SK-N-SH (cell line): ENCODE results near the gene KCNN3.

Experiments used
- CHD2 ChIP-seq: fragments of 150-350 bp; IDR thresholded peaks from 2 replicates; pipeline ENCODE4 v1.6.1; 2018; ENCODE audit warnings: low read length; ENCODE audit not compliant: partially characterized antibody
- EP300 ChIP-seq, 2 experiments: IDR thresholded peaks; 2 replicates each; pipeline versions ENCODE4 v1.4.0 to v1.6.1; 2012; ENCODE audit warnings: borderline replicate concordance in 1 of 2, low read depth in 1 of 2, low read length in 1 of 2
- EZH2phosphoT487 ChIP-seq: fragments of 200-600 bp; sonication (generic); IDR thresholded peaks from 2 replicates; pipeline ENCODE4 v1.6.1; 2017; ENCODE audit warnings: low read depth, mixed run types, mild to moderate bottlenecking, antibody characterized with exemption, moderate library complexity, borderline replicate concordance
- FOXJ3 ChIP-seq: sonication (generic); formaldehyde crosslinking; IDR thresholded peaks from 2 replicates; pipeline ENCODE4 v1.5.1; 2020; ENCODE audit warnings: mild to moderate bottlenecking, missing genetic modification reagents
- FOXM1 ChIP-seq: IDR thresholded peaks from 2 replicates; pipeline ENCODE4 v1.4.0; 2012; ENCODE audit warnings: low read depth, mild to moderate bottlenecking
- IRF3 ChIP-seq: fragments of 150-350 bp; IDR thresholded peaks from 2 replicates; pipeline ENCODE4 v1.6.1; 2016; ENCODE audit warnings: mild to moderate bottlenecking, low read depth, low read length
- MAX ChIP-seq: IDR thresholded peaks from 2 replicates; pipeline ENCODE4 v1.4.0; 2012; ENCODE audit warnings: low read depth
- NRF1 ChIP-seq: IDR thresholded peaks from 2 replicates; pipeline ENCODE4 v1.6.1; 2012; ENCODE audit warnings: low read depth, mild to moderate bottlenecking, low read length
- PBX3 ChIP-seq: IDR thresholded peaks from 2 replicates; pipeline ENCODE4; 2012
- RAD21 ChIP-seq: IDR thresholded peaks from 2 replicates; pipeline ENCODE4 v1.6.1; 2012; ENCODE audit warnings: mild to moderate bottlenecking, low read length
- TAF1 ChIP-seq: IDR thresholded peaks from 2 replicates; pipeline ENCODE4 v1.6.1; 2012; ENCODE audit warnings: low read depth, mild to moderate bottlenecking, low read length, moderate library complexity, borderline replicate concordance
- YY1 ChIP-seq: IDR thresholded peaks from 2 replicates; pipeline ENCODE4 v1.4.0; 2012; ENCODE audit warnings: low read depth, mild to moderate bottlenecking
- TF ChIP-seq, protein P1 (sequence below): IDR thresholded peaks from 2 replicates; pipeline ENCODE4 v1.6.1; 2012; ENCODE audit warnings: mild to moderate bottlenecking, low read depth, low read length, moderate library complexity
- TF ChIP-seq, protein P2 (sequence below): fragments of 200-600 bp; sonication (generic); IDR thresholded peaks from 2 replicates; pipeline ENCODE4 v1.6.1; 2017; ENCODE audit warnings: antibody characterized with exemption, mild to moderate bottlenecking, moderate library complexity

GRCh38 chr1:154775621-154776605 is 94.2 kb downstream of the KCNN3 start:
- TF ChIP-seq, protein P1, sequence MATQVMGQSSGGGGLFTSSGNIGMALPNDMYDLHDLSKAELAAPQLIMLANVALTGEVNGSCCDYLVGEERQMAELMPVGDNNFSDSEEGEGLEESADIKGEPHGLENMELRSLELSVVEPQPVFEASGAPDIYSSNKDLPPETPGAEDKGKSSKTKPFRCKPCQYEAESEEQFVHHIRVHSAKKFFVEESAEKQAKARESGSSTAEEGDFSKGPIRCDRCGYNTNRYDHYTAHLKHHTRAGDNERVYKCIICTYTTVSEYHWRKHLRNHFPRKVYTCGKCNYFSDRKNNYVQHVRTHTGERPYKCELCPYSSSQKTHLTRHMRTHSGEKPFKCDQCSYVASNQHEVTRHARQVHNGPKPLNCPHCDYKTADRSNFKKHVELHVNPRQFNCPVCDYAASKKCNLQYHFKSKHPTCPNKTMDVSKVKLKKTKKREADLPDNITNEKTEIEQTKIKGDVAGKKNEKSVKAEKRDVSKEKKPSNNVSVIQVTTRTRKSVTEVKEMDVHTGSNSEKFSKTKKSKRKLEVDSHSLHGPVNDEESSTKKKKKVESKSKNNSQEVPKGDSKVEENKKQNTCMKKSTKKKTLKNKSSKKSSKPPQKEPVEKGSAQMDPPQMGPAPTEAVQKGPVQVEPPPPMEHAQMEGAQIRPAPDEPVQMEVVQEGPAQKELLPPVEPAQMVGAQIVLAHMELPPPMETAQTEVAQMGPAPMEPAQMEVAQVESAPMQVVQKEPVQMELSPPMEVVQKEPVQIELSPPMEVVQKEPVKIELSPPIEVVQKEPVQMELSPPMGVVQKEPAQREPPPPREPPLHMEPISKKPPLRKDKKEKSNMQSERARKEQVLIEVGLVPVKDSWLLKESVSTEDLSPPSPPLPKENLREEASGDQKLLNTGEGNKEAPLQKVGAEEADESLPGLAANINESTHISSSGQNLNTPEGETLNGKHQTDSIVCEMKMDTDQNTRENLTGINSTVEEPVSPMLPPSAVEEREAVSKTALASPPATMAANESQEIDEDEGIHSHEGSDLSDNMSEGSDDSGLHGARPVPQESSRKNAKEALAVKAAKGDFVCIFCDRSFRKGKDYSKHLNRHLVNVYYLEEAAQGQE, result no peak
- TF ChIP-seq, protein P2, sequence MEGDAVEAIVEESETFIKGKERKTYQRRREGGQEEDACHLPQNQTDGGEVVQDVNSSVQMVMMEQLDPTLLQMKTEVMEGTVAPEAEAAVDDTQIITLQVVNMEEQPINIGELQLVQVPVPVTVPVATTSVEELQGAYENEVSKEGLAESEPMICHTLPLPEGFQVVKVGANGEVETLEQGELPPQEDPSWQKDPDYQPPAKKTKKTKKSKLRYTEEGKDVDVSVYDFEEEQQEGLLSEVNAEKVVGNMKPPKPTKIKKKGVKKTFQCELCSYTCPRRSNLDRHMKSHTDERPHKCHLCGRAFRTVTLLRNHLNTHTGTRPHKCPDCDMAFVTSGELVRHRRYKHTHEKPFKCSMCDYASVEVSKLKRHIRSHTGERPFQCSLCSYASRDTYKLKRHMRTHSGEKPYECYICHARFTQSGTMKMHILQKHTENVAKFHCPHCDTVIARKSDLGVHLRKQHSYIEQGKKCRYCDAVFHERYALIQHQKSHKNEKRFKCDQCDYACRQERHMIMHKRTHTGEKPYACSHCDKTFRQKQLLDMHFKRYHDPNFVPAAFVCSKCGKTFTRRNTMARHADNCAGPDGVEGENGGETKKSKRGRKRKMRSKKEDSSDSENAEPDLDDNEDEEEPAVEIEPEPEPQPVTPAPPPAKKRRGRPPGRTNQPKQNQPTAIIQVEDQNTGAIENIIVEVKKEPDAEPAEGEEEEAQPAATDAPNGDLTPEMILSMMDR, result no peak
- TF ChIP-seq RAD21, result peak; percentile 25; the same call in 1 of the 2 replicates
- TF ChIP-seq EP300 (IDR thresholded peaks at IDR 0.05; ENCODE audit: borderline replicate concordance in 1 of 2, low read depth in 1 of 2, low read length in 1 of 2), result peak in 1 of 2 experiments; percentile 81; a peak in 2 of 4 replicates
- TF ChIP-seq CHD2, result peak; percentile 36
- no peak for TF ChIP-seq TAF1
- TF ChIP-seq IRF3, result no peak
- no peak; the same call in 1 of the 2 replicates for TF ChIP-seq FOXJ3 (CRISPR knock-in tag)
- TF ChIP-seq YY1, result no peak
- no peak for TF ChIP-seq NRF1
- TF ChIP-seq EZH2phosphoT487, result no peak
- TF ChIP-seq MAX, result no peak
- no peak for TF ChIP-seq FOXM1
- TF ChIP-seq PBX3, result no peak
